Esophagus squamous epithelium (tissue), 5 donors: ENCODE measurements around the gene EPG5. TPM values are rescaled to one million over a fixed set of nuclear protein-coding genes. Genes with fewer than 3 reads are reported as not detected.

Source experiments
- DNase-seq: peaks from one replicate; lab custom pipeline; 2025; lab: John Stamatoyannopoulos, UW
- H3K27ac ChIP-seq, 4 donors: fragments of 200-600 bp; sonication (generic); one replicate each; pipeline ENCODE4 v1.5.1; 2016 to 2019; ENCODE audit warnings: mild to moderate bottlenecking in 1 of 4
- H3K27me3 ChIP-seq, 4 donors: fragments of 200-600 bp; sonication (generic); 1 replicate in 3 of 4; 2 replicates in 1 of 4; pipeline versions ENCODE4 v1.5.1 to v1.6.0; 2017 to 2021; ENCODE audit warnings: antibody characterized with exemption in 1 of 4
- H3K36me3 ChIP-seq, 3 donors: fragments of 200-600 bp; sonication (generic); one replicate each; pipeline ENCODE4 v1.5.1; 2016 to 2019
- H3K4me1 ChIP-seq, 3 donors: fragments of 200-600 bp; sonication (generic); one replicate each; pipeline ENCODE4 v1.5.1; 2017 to 2019
- H3K4me3 ChIP-seq, 4 donors: fragments of 200-600 bp; sonication (generic); 1 replicate in 3 of 4; 2 replicates in 1 of 4; pipeline ENCODE4 v1.5.1; 2016 to 2019; ENCODE audit warnings: mild to moderate bottlenecking in 2 of 4, moderate library complexity in 1 of 4
- H3K9me3 ChIP-seq, 3 donors: fragments of 200-600 bp; sonication (generic); one replicate each; pipeline ENCODE4 v1.5.1; 2016 to 2019
- POLR2A ChIP-seq, 4 donors: fragments of 450-650 bp; IDR thresholded peaks; one replicate each; pipeline ENCODE4 v1.6.1; 2017; ENCODE audit warnings: antibody characterized with exemption in 4 of 4, mild to moderate bottlenecking in 4 of 4, moderate library complexity in 3 of 4
- WGBS, 2 donors: methylation state at CpG; one replicate each; pipeline ENCODE4 v1.1.5; 2018; 5-methylcytosine and 5-hydroxymethylcytosine counted together
- intact Hi-C: fragments of 100-400 bp; cut with DNase I; formaldehyde crosslinking; loops from one replicate; pipeline ENCODE4 v1.15.0; 2022
- total RNA-seq, 4 donors: library from RNA; depleted of rRNA; stranded (reverse); fragments of >200 nt; gene quantifications; one replicate each; pipeline ENCODE4 v1.1.0, GENCODE V29; 2016
- TF ChIP-seq, protein P1 (sequence below), 6 experiments: fragments of 450-650 bp in 4 of 6; fragments of 200-600 bp in 2 of 6; sonication (generic) in 2 of 6; IDR thresholded peaks; one replicate each; pipeline ENCODE4 v1.5.1; 2016 to 2019; ENCODE audit warnings: antibody characterized with exemption in 6 of 6, mild to moderate bottlenecking in 4 of 6, moderate library complexity in 4 of 6
- donor health status: DM: yes; HTN: yes; CAD: no.

The EPG5 gene
- total RNA-seq, 4 donors from 2014 or later = 7.8 to 28.8 (median 22.6) TPM

DNA sequence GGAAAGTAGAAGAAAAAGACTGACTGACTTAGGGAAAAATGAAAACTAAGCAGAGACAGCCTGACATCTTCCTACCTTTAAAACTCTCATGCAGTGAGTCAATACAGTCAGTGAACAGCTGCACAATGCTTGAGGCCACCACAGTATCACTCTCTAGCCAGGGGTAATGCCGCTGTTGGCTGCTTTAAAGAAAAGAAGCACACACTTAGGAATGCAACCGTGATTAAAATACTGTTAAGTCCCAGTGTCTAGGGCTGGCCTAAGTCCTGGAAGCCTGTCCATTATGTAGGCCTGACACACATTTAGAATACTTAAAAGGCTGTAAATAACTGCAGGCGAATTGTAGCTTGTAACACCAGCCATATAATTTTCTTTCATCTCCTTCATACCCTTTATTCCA lies 91.0 kb downstream of the EPG5 start:
- DNase-seq = no peak
- Histone ChIP-seq H3K27me3 (no peaks in the 10 kb centered on the region), H3K9me3 (no peaks in the 10 kb centered on the region), H3K36me3 (peaks cover 0 to 91% (median 0%) of the 10 kb centered on the region in 3 donors), H3K27ac (no peak overlapping the region), H3K4me1 (peaks cover 0 to 7% (median 0%) of the 10 kb centered on the region in 3 donors), H3K4me3 (no peak overlapping the region)
- TF ChIP-seq, protein P1, sequence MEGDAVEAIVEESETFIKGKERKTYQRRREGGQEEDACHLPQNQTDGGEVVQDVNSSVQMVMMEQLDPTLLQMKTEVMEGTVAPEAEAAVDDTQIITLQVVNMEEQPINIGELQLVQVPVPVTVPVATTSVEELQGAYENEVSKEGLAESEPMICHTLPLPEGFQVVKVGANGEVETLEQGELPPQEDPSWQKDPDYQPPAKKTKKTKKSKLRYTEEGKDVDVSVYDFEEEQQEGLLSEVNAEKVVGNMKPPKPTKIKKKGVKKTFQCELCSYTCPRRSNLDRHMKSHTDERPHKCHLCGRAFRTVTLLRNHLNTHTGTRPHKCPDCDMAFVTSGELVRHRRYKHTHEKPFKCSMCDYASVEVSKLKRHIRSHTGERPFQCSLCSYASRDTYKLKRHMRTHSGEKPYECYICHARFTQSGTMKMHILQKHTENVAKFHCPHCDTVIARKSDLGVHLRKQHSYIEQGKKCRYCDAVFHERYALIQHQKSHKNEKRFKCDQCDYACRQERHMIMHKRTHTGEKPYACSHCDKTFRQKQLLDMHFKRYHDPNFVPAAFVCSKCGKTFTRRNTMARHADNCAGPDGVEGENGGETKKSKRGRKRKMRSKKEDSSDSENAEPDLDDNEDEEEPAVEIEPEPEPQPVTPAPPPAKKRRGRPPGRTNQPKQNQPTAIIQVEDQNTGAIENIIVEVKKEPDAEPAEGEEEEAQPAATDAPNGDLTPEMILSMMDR (IDR thresholded peaks at IDR 0.05) = no peak
- no peak for TF ChIP-seq POLR2A (IDR thresholded peaks at IDR 0.05)
- intact Hi-C loops = no loop called here
- WGBS, 2 donors = 83% methylated on average over 3 of the region's 3 CpGs

DNA sequence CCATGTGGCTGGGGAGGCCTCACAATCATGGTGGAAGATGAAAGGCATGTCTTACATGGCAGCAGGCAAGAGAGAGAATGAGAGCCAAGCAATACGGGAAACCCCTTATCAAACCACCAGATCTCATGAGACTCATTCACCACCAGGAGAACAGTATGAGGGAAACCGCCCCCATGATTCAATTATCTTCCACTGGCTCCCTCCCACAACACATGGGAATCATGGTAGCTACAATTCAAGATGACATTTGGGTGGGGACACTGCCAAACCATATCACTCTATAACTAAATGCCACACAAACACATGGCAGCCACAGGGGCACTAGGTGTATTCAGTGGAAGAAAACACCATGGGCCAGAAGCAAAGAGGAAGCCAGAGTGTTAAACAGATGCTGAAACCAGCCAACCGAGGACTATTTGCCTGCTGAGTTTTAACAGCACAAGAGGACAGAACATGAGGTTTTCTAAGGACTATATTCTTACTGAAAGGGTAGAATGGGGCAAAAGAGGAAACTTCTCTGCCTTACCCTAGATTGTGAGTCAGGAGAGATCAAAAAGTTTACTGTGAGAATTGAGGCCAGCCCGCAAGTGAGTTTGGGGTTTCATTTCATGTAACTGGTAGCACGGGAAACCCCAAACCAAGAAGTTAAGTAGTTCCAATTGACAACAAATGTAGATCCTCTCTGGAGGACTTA lies 92.5 kb downstream of the EPG5 start:
- Histone ChIP-seq H3K36me3 (peaks cover 0 to 96% (median 10%) of the 10 kb centered on the region in 3 donors), H3K27ac (no peak overlapping the region), H3K9me3 (no peaks in the 10 kb centered on the region), H3K4me3 (no peak overlapping the region), H3K27me3 (no peaks in the 10 kb centered on the region), H3K4me1 (no peaks in the 10 kb centered on the region)
- DNase-seq = no peak
- intact Hi-C loops = no loop called here
- TF ChIP-seq, protein P1 (IDR thresholded peaks at IDR 0.05) = no peak
- no peak for TF ChIP-seq POLR2A (IDR thresholded peaks at IDR 0.05)
- WGBS, 2 donors = 70 to 86% methylated on average over 5 of the region's 5 CpGs

DNA sequence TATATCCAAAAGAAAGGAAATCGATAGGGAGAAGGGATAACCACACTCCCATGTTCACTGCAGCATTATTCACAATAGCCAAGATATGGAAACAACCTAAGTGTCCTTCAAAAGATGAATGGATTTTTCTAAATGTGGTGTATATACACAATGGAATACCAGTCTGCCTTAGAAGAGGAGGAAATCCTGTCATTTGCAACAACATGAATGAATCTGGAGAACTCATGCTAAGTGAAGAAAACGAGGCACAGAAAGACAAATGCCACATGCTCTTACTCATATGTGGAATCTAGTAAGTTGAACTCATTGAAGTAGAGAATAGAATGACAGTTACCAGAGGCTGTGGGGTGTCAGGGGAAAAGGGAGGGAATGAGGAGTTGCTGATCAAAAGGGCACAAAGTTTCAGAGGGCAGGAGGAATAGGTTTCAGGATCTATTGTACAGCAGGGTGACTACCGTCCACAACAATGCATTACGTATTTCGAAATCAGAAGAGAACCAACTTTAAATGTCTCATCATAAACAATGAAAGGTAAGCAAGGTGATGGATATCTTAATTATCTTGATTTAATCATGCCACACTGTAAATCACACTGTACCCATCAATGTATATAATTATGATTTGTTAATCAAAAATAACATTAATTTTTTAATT lies 95.6 kb downstream of the EPG5 start:
- Histone ChIP-seq H3K27ac (no peak overlapping the region), H3K9me3 (no peaks in the 10 kb centered on the region), H3K4me1 (no peaks in the 10 kb centered on the region), H3K27me3 (no peaks in the 10 kb centered on the region), H3K36me3 (peaks cover 3 to 96% (median 12%) of the 10 kb centered on the region in 3 donors), H3K4me3 (no peak overlapping the region)
- DNase-seq = no peak
- TF ChIP-seq, protein P1 (IDR thresholded peaks at IDR 0.05) = no peak
- no peak for TF ChIP-seq POLR2A (IDR thresholded peaks at IDR 0.05)
- 72 to 79% methylated on average over 5 of the region's 5 CpGs for WGBS, 2 donors
- intact Hi-C loops = no loop called here

DNA sequence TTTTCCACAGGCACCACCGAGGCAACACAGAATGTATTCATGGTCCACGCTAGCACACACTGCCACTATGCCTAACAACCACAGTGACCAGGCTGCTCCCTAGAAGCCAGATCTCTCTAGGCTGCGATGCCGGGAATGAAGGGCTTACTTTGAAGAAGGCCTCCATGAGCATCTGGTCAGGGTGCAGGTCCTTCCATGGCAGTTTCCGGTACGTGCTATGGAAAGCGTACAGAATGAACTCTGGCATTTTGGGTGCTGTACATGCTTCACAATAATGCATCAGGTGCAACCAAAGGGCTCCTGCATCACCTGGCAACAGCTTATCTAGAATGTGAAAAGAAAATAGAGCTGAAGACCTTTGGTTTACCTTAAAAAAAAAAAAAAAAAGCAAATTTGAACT lies 96.7 kb downstream of the EPG5 start:
- WGBS, 2 donors = 94 to 98% methylated on average over 7 of the region's 7 CpGs
- no peak overlapping the region for H3K4me3 ChIP-seq
- TF ChIP-seq, protein P1 (IDR thresholded peaks at IDR 0.05) = no peak
- TF ChIP-seq POLR2A (IDR thresholded peaks at IDR 0.05) = no peak
- no peak overlapping the region for H3K27ac ChIP-seq
- no peaks in the 10 kb centered on the region for H3K9me3 ChIP-seq
- H3K27me3 ChIP-seq = no peaks in the 10 kb centered on the region
- H3K36me3 ChIP-seq = peaks cover 7 to 96% (median 15%) of the 10 kb centered on the region in 3 donors
- no peak for DNase-seq
- H3K4me1 ChIP-seq = no peaks in the 10 kb centered on the region
- intact Hi-C loops = no loop called here

DNA sequence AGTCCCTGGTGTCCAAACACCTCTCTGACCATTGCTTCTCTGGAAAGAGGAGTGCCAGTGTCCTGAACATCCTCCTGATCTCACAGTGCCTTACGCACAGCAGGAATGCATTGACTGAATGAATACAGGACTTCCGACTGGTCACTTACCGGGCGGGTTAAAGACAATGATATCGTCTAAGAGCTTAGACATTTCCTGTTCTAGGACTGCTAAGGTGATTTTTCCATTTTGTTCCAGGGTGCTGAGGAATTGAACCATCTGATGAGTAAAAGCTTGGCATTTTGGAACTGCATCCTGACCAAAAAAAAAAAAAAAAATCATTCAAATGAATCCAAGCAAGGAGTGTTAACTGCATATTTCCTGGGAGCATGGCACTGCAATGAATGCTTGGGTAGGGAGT lies 101.7 kb downstream of the EPG5 start:
- no peaks in the 10 kb centered on the region for H3K4me1 ChIP-seq
- no peak overlapping the region for H3K27ac ChIP-seq
- no peak overlapping the region for H3K4me3 ChIP-seq
- peaks cover 15 to 100% (median 17%) of the 10 kb centered on the region in 3 donors for H3K36me3 ChIP-seq
- H3K27me3 ChIP-seq = no peaks in the 10 kb centered on the region
- TF ChIP-seq, protein P1 (IDR thresholded peaks at IDR 0.05) = no peak
- no peak for TF ChIP-seq POLR2A (IDR thresholded peaks at IDR 0.05)
- no peaks in the 10 kb centered on the region for H3K9me3 ChIP-seq
- intact Hi-C loops = no loop called here
- no peak for DNase-seq
- 90 to 95% methylated on average over 5 of the region's 5 CpGs for WGBS, 2 donors
